ENCODE measurements around the gene ROCK2. TPM values are rescaled to one million over a fixed set of nuclear protein-coding genes. Genes with fewer than 3 reads are reported as not detected.

ROCK2 gene
- polyA plus RNA-seq, 3 donors: 2.8 to 10.2 (median 4.3) TPM

DNA sequence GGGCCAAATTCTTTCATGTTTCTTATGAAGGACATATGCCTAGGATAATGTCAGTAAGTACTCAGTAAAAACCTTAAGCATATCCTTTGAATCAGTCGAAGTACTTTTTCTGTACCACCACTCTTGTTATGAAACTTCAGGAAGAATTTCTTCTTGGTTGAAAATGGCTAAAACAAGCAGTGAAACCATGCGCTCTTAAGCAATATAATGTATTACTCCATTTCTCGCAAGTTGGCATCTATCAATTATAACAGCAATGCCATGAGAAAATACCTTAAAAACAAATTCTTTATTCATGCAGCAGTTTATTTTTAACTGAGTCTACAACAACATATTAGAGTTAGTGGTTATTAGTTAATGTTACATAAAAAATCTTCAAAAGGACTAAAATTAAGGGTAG, 148.2 kb downstream of the ROCK2 start:
- TF ChIP-seq, protein P1, sequence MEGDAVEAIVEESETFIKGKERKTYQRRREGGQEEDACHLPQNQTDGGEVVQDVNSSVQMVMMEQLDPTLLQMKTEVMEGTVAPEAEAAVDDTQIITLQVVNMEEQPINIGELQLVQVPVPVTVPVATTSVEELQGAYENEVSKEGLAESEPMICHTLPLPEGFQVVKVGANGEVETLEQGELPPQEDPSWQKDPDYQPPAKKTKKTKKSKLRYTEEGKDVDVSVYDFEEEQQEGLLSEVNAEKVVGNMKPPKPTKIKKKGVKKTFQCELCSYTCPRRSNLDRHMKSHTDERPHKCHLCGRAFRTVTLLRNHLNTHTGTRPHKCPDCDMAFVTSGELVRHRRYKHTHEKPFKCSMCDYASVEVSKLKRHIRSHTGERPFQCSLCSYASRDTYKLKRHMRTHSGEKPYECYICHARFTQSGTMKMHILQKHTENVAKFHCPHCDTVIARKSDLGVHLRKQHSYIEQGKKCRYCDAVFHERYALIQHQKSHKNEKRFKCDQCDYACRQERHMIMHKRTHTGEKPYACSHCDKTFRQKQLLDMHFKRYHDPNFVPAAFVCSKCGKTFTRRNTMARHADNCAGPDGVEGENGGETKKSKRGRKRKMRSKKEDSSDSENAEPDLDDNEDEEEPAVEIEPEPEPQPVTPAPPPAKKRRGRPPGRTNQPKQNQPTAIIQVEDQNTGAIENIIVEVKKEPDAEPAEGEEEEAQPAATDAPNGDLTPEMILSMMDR (IDR thresholded peaks at IDR 0.05): no peak
- peaks cover 18% of the 10 kb centered on the region for H3K4me1 Mint-ChIP-seq
- peak overlapping the region; percentile 14 to 93 (median 80) for H3K27ac Mint-ChIP-seq
- peaks cover 11 to 12% of the 10 kb centered on the region in 2 donors for H3K4me1 ChIP-seq (ENCODE audit: control insufficient read depth in 1 of 2, insufficient read depth in 2 of 2, low read length in 2 of 2)
- H4K20me1 ChIP-seq (ENCODE audit: insufficient read depth, low read length): no peaks in the 10 kb centered on the region
- peak overlapping the region in 1 of 2 donors; percentile 72 for H3K27ac ChIP-seq (ENCODE audit: low read depth in 1 of 2, low read length in 2 of 2)
- peak overlapping the region; percentile 15 for H3K4me2 ChIP-seq (replicated peaks; ENCODE audit: extremely low read depth, low read length, poor library complexity, severe bottlenecking)
- peaks cover 36 to 62% of the 10 kb centered on the region in 2 donors for H3K36me3 Mint-ChIP-seq
- H3K79me2 ChIP-seq (ENCODE audit: insufficient read depth, low read length): no peaks in the 10 kb centered on the region
- no peak overlapping the region for H3K9ac ChIP-seq (ENCODE audit: insufficient read depth, low read length, poor library complexity, severe bottlenecking)
- no peaks in the 10 kb centered on the region for H3K9me3 ChIP-seq (replicated peaks in 1 of 2; ENCODE audit: control insufficient read depth in 1 of 2, insufficient read depth in 1 of 2, low read length in 2 of 2)
- no peaks in the 10 kb centered on the region for H3K27me3 Mint-ChIP-seq (ENCODE audit: low read depth in 3 of 3)
- H3K27me3 ChIP-seq (ENCODE audit: control insufficient read depth in 2 of 2, insufficient read depth in 2 of 2, low read length in 2 of 2): no peaks in the 10 kb centered on the region
- no CpG with 5 or more reads among the region's 3 CpGs for WGBS (ENCODE audit: insufficient coverage)
- H2AFZ ChIP-seq (ENCODE audit: insufficient read depth, low read depth, low read length, poor library complexity, severe bottlenecking): no peak overlapping the region
- H3K36me3 ChIP-seq (replicated peaks in 1 of 2; ENCODE audit: control insufficient read depth in 1 of 2, insufficient read depth in 2 of 2, low read length in 2 of 2): peaks cover 48 to 67% of the 10 kb centered on the region in 2 donors
- peak overlapping the region; percentile 40 to 78 for H3K4me3 Mint-ChIP-seq
- no peaks in the 10 kb centered on the region for H3K9me3 Mint-ChIP-seq
- peak in 1 of 3 donors; percentile 25 for DNase-seq
- intact Hi-C loops (cut with micrococcal nuclease): no loop called here
- peak overlapping the region in 1 of 3 experiments; percentile 24 for H3K4me3 ChIP-seq (replicated peaks in 1 of 3; ENCODE audit: low read depth in 2 of 3, low read length in 3 of 3)

DNA sequence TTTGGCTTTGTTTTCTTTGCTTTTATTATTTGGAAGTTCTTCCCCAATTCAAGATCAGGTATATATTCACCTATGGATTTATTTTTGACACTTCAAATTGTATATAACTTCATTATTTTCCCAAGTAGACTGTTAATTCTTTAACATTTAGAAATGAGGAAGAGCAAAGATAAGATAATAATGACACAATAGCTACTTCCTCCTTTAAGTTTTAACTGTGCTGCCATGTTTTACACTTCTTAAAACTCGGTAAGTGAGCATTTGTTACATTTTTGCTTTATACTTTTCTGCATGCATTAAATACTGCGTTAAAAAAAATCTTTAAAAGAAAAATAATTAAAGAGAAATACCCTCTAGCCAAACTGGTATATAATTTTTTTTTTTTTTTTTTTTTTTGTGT, 156.7 kb downstream of the ROCK2 start:
- no peaks in the 10 kb centered on the region for H3K79me2 ChIP-seq (ENCODE audit: insufficient read depth, low read length)
- Mint-ChIP-seq H3K9me3 (peaks cover 0 to 2% (median 0%) of the 10 kb centered on the region in 7 donors), H3K27me3 (ENCODE audit: low read depth in 3 of 3) (peaks cover 0 to 1% (median 0%) of the 10 kb centered on the region in 3 donors), H3K4me3 (peak overlapping the region in 1 of 2 donors; percentile 62), H3K4me1 (peaks cover 14% of the 10 kb centered on the region), H3K36me3 (peaks cover 47 to 58% of the 10 kb centered on the region in 2 donors), H3K27ac (peak overlapping the region in 6 of 7 donors; percentile 57 to 88 (median 80))
- H3K27me3 ChIP-seq (ENCODE audit: control insufficient read depth in 2 of 2, insufficient read depth in 2 of 2, low read length in 2 of 2): no peaks in the 10 kb centered on the region
- WGBS (ENCODE audit: insufficient coverage): no CpG with 5 or more reads among the region's 2 CpGs
- peak; percentile 23 to 74 (median 49) for DNase-seq
- H3K36me3 ChIP-seq (replicated peaks in 1 of 2; ENCODE audit: control insufficient read depth in 1 of 2, insufficient read depth in 2 of 2, low read length in 2 of 2): peaks cover 29 to 72% of the 10 kb centered on the region in 2 donors
- intact Hi-C loops (cut with micrococcal nuclease): no loop called here
- peak overlapping the region in 1 of 2 donors; percentile 66 for H3K27ac ChIP-seq (ENCODE audit: low read depth in 1 of 2, low read length in 2 of 2)
- H2AFZ ChIP-seq (ENCODE audit: insufficient read depth, low read depth, low read length, poor library complexity, severe bottlenecking): no peak overlapping the region
- no peaks in the 10 kb centered on the region for H4K20me1 ChIP-seq (ENCODE audit: insufficient read depth, low read length)
- TF ChIP-seq, protein P1 (IDR thresholded peaks at IDR 0.05): no peak
- peak overlapping the region; percentile 29 for H3K4me2 ChIP-seq (replicated peaks; ENCODE audit: extremely low read depth, low read length, poor library complexity, severe bottlenecking)
- peaks cover 8 to 9% of the 10 kb centered on the region in 2 donors for H3K4me1 ChIP-seq (ENCODE audit: control insufficient read depth in 1 of 2, insufficient read depth in 2 of 2, low read length in 2 of 2)
- no peak overlapping the region for H3K9ac ChIP-seq (ENCODE audit: insufficient read depth, low read length, poor library complexity, severe bottlenecking)
- H3K4me3 ChIP-seq (replicated peaks in 1 of 3; ENCODE audit: low read depth in 2 of 3, low read length in 3 of 3): peak overlapping the region in 1 of 3 experiments; percentile 28
- H3K9me3 ChIP-seq (replicated peaks in 1 of 2; ENCODE audit: control insufficient read depth in 1 of 2, insufficient read depth in 1 of 2, low read length in 2 of 2): no peaks in the 10 kb centered on the region
